K562 (cell line): Measurements from ENCODE around the gene SFXN5. TPM values are rescaled to one million over a fixed set of nuclear protein-coding genes. Genes with fewer than 3 reads are reported as not detected.

Source experiments
- CHD7 ChIP-seq: fragments of 200-600 bp; sonication (generic); IDR thresholded peaks from one replicate; pipeline ENCODE4 v1.6.1; 2012; ENCODE audit warnings: mild to moderate bottlenecking, low read depth, low read length, inconsistent platforms
- GATAD2A ChIP-seq: fragments of 450-650 bp; IDR thresholded peaks from 2 replicates; pipeline ENCODE4 v1.6.1; 2017
- HMG20A ChIP-seq: fragments of 450-650 bp; formaldehyde crosslinking; conservative IDR thresholded peaks from 2 replicates; pipeline ENCODE4 v1.4.0; 2020; ENCODE audit warnings: mild to moderate bottlenecking, mixed read lengths
- KDM5B ChIP-seq: fragments of 200-600 bp; sonication (generic); IDR thresholded peaks from 2 replicates; pipeline ENCODE4 v1.6.1; 2012; ENCODE audit warnings: low read depth, mild to moderate bottlenecking, moderate library complexity, low read length, control low read depth, inconsistent platforms; ENCODE audit not compliant: insufficient replicate concordance
- NR3C1 ChIP-seq: sonication (generic); formaldehyde crosslinking; IDR thresholded peaks from 2 replicates; pipeline ENCODE4 v1.8.1; 2022; ENCODE audit warnings: missing genetic modification reagents
- OTX1 ChIP-seq: fragments of 450-650 bp; formaldehyde crosslinking; IDR thresholded peaks from 2 replicates; pipeline ENCODE4 v1.4.0; 2022; ENCODE audit warnings: mild to moderate bottlenecking
- PHF8 ChIP-seq: fragments of 200-600 bp; sonication (generic); IDR thresholded peaks from 2 replicates; pipeline ENCODE4 v1.6.1; 2012; ENCODE audit warnings: mixed run types, mild to moderate bottlenecking, inconsistent platforms, low read length, moderate library complexity, borderline replicate concordance
- STAG1 ChIP-seq: sonication (generic); formaldehyde crosslinking; IDR thresholded peaks from 2 replicates; pipeline ENCODE4 v1.5.0; 2020; ENCODE audit warnings: missing genetic modification reagents, borderline replicate concordance
- ZNF24 ChIP-seq: fragments of 450-650 bp; IDR thresholded peaks from 2 replicates; pipeline ENCODE4 v1.6.1; 2016
- ZNF311 ChIP-seq: fragments of 250-450 bp; sonication (Bioruptor Pico); IDR thresholded peaks from 2 replicates; pipeline ENCODE4 v1.4.0; 2020; ENCODE audit warnings: mild to moderate bottlenecking, moderate library complexity
- ZNF592 ChIP-seq: fragments of 450-650 bp; IDR thresholded peaks from 2 replicates; pipeline ENCODE4 v1.6.1; 2017; ENCODE audit warnings: antibody characterized with exemption, mild to moderate bottlenecking
- ZNF696 ChIP-seq: fragments of 250-450 bp; sonication (Bioruptor Pico); conservative IDR thresholded peaks from 2 replicates; pipeline ENCODE4 v1.4.0; 2020; ENCODE audit warnings: mild to moderate bottlenecking, moderate library complexity
- ZNF766 ChIP-seq: fragments of 200-800 bp; sonication (Bioruptor generic); conservative IDR thresholded peaks from 2 replicates; pipeline ENCODE4 v1.6.1; 2016; ENCODE audit warnings: missing genetic modification characterization, missing compliant biosample characterization
- polyA plus RNA-seq, 8 experiments: library from polyadenylated mRNA; depleted of rRNA in 4 of 8; stranded (reverse) in 5 of 8; unstranded in 3 of 8; fragments of >200 nt; fragmentation: Nextera tagmentation in 2 of 8; fragmentation: Illumina TruSeq in 1 of 8; extraction: Ambion mirVana in 2 of 8; extraction: Trizol in 1 of 8; gene quantifications; 2 replicates each; pipeline versions ENCODE4 v1.2.1 to v1.2.3, GENCODE V29; 2011 to 2014; ENCODE audit warnings: inconsistent platforms in 1 of 8, missing spikeins in 1 of 8
- total RNA-seq, 7 experiments: library from RNA; depleted of rRNA in 6 of 7; stranded (reverse); fragments of >200 nt in 6 of 7; fragmentation: Illumina TruSeq in 2 of 7; extraction: Trizol in 2 of 7; gene quantifications; 2 replicates each; pipeline versions ENCODE4 v1.2.1 to v1.2.3, GENCODE V29; 2011 to 2021; ENCODE audit warnings: low replicate concordance in 1 of 7

SFXN5 gene
- total and polyA plus RNA-seq, 9 of the 15 experiments (the other 6 are each of a cell fraction or from before 2014, with no cell fraction given) = 8.3 to 22.6 (median 16.0) TPM

GRCh38 chr2:73070643-73071359 lies 711 bp downstream of the SFXN5 start (continued):
- TF ChIP-seq ZNF766 (CRISPR knock-in tag) (no peak), ZNF696 (CRISPR knock-in tag) (no peak), PHF8 (peak; percentile 71; the same call in 1 of the 2 replicates), ZNF311 (CRISPR knock-in tag) (no peak), NR3C1 (no peak), CHD7 (no peak), OTX1 (no peak), KDM5B (no peak), GATAD2A (peak; percentile 75; the same call in 1 of the 2 replicates), ZNF24 (no peak), HMG20A (CRISPR knock-in tag) (no peak), ZNF592 (peak; percentile 67), STAG1 (CRISPR knock-in tag) (no peak)
